Measurements from ENCODE around the gene PTPN9.
"Not testable (repeated sequence)": the region's sequence is repeated elsewhere in the genome, so short reads cannot be mapped to it uniquely, and the experiment has no call there.

Gene PTPN9

DNA sequence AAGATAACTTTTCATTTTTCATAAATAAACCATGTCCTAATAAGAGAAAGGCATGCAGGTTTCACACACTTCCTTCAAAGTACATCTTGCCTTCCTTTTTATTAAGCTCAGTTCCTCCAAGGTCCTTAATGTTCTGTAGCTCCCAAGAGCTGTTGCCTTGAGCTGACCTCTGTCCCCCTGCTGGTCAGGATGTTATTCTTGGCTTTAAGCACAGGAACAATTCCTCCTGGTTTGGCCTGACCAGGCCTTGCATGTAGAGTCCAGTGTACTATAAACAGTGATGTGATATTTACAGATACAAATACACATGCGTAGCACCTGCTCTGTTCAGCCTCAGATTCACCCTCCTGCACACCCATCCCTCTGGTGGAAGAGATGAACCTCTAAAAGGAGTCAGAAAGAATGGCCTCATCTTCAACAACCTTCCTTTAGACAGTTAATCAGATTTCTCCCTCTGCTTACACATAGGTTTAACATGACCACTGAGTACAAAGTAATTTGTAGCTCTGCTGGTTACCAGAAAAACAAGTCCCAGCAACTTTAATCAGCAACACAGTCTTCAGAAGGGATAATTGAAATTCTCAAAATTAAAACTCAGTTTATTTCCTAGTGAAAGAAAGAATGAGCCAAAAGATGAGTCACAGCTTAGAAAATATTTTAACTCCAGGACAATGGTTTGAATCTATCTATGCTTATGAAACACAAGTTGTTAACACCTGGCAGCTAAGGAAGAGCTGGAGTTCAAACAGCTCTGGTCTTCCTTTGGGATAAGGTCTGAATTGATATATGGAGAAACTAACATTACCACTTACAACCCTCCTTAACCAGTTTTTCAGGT lies 46.5 kb downstream of the PTPN9 start:
- no peak for DNase-seq (ENCODE audit: low read depth in 2 of 2)

DNA sequence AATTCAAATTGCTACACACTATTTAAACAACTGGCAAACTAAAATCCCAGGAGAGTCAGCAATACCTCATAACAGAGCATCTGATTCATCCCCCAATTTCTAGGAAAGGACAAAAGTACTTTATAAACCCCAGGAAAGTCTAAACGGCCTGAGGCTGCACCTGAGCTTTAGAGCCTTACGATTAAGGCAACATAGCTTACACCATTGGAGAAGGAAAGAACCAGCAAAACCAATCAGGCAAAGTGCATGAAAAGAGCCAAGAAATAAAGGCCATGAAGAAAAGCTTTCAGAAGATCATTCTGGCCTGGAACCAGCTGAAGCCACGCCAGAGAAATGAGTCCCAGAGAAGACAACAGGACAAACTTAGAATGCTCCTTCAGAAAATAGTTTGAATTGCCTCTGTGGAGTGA lies 48.1 kb downstream of the PTPN9 start:
- no peak for DNase-seq (ENCODE audit: low read depth in 2 of 2)

DNA sequence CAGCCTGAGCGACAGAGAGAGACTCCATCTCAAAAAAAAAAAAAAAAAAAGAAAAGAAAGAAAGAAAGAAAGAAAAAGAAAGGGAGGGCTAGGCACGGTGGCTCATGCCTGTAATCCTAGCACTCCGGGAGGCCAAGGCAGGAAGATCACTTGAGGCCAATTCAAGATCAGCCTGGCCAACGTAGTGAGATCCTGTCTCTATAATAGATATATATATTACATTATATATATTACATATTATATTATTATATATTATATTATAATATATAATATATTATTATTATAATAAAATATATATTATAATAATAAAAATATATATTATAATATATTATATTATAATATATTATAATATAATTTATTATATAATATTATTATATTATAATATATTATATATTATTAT lies 48.9 kb downstream of the PTPN9 start:
- no peak for DNase-seq (ENCODE audit: low read depth in 2 of 2)

DNA sequence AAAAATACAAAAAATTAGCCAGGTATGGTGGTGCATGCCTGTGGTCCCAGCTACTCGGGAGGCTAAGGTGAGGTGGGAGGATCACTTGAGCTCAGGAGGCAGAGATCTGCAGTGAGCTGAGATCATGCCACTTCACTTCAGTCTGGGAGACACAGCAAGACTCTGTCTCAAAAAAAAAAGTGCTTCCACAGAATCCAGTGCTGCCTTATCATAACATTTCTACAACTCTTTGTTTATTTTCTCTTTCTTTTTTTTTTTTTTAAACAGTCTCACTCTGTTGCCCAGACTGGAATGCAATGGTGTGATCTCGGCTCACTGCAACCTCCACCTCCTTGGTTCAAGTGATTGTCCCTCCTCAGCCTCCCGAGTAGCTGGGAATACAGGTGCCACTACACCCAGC lies 53.4 kb downstream of the PTPN9 start:
- DNase-seq (ENCODE audit: low read depth in 2 of 2), result not testable (repeated sequence)

DNA sequence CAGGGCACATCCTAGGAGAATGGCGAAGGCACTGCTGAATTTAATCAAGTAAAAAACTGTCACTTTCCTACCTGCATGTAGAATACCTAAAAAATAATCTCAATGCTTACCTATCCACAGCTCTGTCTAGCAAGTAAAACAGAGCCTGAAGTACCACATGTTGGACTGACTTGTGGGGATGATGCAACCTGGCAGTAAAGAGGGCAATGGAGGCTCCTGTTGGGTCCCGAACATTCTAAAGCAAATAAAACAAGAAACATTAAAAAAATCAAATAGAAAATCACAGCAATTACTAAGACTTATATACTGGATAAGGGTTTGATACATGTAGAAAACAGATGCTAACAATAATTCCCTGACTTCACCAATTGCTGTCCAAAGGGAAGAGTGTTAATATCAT lies 56.1 kb downstream of the PTPN9 start:
- DNase-seq (ENCODE audit: low read depth in 2 of 2), result no peak

DNA sequence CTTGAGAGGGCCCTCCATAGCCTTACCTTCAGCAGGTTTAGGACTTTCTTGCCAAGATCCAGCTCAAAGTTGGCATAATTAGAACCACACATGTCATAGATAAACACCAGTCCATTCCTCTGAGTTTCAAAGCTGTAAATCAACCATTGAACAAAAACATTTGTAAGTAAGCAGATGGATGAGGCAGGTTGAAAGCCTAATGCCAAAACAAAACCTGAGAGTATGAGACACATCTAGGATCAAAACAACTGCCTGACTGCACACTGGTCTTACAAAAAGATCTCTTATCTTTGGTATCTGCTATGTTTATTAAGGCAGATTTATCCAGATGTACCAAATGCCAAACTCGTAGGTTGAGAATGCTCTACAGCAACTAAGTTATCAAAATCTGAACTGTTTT lies 61.9 kb downstream of the PTPN9 start:
- no peak for DNase-seq (ENCODE audit: low read depth in 2 of 2)

DNA sequence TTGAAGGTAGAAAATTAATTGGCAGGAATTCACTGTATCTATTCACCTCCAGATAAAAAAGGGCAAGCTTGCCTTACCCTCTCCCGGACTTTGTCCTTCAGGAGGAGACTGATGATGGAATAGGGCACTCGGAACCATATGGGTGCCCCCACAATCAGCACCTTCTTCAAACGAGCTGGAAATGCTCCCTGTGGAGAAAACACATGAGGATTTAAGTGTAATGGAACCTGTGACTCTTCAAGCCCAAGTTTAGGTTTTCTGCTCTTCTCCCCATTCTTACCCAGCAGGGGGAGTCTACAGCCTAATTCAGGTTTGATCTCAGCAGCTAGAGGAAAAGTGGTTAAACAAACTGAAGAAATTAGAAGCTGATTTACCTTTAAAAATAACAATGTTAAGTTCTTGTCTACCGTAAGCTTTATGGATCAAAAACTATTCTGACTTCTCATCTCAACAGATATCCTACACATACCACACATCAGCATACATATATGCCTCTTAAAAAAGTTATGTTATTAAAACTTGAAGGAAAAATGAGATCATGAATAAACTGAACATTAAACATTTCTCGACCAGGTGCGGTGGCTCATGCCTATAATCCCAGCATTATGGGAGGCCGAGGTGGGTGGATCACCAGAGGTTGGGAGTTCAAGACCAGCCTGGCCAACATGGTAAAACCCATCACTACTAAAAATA lies 70.1 kb downstream of the PTPN9 start:
- no peak for DNase-seq (ENCODE audit: low read depth in 2 of 2)

DNA sequence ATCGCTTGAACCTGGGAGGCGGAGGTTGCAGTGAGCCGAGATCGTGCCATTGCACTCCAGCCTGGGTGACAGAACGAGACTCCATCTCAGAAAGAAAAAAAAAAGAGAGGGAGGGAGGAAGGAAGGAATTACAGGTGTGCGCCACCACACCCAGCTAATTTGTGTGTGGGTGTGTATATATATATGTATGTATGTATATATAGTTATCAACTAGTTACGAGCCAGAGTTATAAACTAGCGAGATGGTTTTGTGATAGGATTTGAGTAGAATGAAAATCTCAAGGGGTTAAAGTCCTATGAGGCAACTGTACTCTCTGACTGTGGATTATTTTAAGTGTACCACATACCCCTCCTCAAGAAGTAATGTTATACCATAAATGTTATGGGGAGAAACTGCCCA lies 76.8 kb downstream of the PTPN9 start:
- no peak for DNase-seq (ENCODE audit: low read depth in 2 of 2)

DNA sequence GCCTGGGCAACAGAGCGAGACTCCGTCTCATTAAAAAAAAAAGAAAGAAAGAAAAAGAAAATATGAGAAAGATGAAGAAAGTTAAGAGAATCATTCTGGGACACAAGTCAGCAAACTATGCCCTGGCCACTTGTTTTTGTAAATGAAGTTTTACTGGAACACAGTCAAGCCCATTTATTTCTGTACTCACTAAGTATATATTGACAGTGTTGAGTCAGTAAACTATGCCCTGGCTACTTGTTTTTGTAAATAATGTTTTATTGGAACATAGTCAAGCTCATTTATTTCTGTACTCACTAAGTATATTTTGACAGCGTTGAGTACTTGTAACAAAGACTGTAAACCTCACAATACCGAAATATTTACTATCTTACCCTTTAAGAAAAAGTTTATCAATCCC lies 85.4 kb downstream of the PTPN9 start:
- no peak for DNase-seq (ENCODE audit: low read depth in 2 of 2)

DNA sequence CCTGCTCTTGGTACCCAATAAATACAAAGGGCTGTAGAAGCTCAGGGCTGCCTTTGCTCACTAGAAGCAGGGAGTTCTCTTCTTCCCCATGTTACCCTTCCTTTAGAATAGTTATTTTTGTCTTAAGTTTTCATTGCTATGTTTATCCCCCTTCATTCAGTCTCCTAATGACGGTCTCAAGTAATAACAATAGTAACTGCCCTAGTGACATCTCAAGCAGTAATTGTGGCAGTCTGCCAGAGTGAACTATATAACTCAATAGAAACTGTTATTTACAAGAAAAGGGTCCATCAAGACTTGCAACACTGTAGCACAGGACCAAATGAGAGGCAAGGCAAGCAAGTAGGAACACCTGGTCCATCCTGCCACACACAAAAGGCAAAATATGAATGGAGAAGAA lies 95.2 kb downstream of the PTPN9 start:
- DNase-seq (ENCODE audit: low read depth in 2 of 2), result no peak

DNA sequence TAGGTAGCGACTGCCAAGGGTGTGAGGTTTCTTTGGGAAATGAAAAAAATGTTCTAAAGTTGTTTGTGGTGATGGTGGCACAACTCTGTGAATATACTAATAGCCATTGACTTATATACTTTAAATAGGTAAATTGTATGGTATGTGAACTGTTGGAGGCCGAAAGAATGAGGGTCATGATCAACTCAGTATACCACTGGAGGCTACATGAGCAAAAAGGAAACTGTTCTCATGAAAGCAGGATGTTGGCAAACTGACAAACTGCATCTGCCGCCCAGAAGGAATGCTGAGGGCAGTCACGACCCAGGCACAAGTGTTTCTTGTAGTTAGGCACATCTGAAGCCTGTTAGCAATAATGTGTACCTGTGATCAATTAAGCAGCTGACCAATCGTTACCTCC lies 95.6 kb downstream of the PTPN9 start:
- DNase-seq (ENCODE audit: low read depth in 2 of 2), result not testable (repeated sequence)

DNA sequence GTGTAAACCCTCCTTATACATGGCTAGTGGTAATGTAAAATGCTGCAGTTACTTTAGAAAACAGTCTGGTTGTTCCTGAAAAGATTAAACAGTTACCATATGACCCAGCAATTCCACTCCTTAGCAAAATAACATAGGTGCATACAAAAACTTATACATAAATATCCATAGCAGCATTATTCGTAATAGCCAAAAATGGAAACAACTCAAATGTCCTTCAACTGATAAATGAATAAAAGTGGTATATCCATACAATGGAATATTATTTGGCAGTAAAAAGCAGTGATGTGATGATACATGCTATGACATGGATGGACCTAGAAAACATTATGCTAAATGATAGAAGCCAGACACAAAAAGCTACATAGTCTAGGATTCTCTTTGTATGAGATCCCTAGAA lies 96.0 kb downstream of the PTPN9 start:
- DNase-seq (ENCODE audit: low read depth in 2 of 2), result no peak

DNA sequence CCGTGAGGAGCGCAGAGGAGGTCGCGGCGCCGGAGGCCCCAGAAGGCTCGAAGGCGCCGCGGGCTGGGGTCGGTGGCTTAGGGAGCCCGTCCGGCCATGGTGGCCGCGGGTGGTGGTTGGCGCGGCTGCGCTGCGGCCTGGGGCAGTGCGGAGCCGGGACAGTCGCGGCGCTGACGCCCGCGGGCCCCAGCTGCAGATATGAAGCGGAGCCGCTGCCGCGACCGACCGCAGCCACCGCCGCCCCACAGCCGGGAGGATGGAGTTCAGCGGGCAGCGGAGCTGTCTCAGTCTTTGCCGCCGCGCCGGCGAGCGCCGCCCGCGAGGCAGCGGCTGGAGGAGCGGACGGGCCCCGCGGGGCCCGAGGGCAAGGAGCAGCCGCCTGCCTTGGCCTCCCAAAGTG lies 98.7 kb downstream of the PTPN9 start:
- DNase-seq (ENCODE audit: low read depth in 2 of 2), result not testable (repeated sequence)

DNA sequence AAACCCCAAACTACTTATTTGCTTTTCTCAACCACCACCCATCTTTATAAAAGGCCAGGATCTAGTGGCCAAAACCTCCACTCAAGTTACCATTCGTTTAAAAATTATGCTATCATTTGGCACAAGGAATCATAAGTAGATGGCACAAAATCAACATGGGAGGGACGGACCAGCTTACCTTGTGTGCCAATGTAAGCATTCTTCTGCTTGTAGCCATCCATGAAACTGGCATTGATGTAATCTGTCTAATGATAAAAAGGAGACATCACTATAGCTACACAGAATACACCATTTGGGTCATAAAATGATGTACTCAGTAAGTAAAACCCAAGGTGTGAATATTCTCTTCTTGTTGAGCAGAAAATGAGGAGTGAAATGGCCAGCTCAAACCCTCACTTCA lies 99.4 kb downstream of the PTPN9 start:
- no peak for DNase-seq (ENCODE audit: low read depth in 2 of 2)

DNA sequence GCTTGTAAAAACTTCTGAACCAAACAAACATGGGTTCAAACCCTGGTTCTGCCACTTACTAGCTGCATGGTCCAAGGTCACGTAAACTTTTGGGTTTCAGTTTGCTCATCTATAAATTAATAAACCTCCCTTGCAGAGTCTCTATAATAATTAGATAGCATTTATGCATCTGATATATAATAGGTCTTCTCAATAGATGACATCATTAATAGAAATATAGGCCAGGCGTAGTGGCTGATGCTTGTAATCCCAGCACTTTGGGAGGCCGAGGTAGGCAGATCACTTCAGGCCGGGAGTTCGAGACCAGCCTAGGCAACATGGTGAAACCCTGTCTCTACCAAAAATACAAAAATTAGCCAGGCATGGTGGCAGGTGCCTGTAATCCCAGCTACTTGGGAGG lies 102.0 kb downstream of the PTPN9 start:
- DNase-seq (ENCODE audit: low read depth in 2 of 2), result not testable (repeated sequence)

DNA sequence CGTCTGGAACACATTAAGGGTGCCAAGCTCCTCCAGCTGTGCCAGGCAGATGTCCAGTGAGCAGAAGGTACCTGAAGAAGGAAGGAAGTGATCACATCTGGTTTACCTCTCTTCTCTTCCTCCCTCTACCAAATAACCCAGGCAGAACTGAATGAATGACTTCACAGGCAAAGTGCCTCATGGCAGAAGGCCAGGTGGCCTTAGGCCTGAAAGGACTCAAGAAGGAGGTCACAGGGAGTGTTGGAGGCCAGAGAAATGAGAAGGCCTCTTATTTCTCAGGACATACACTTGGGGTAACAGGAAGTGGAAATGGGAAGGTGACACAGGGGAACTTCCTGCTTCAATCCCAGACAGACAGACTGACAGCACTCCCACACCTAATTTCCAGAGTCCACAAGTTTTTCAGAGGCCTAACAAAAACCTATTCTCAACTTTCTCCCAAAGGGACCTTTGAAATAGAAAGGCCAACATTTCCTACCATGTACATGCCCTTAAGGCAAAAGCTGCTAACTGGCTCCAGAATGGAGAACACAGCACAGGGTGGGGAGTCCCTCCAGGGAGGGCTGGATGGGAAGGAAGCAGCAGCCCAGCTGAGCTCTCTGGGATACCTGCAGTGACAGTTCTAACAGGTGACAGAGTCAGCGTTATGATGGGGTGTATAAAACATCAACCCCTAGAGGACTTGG lies 110.1 kb downstream of the PTPN9 start:
- no peak for DNase-seq (ENCODE audit: low read depth in 2 of 2)

DNA sequence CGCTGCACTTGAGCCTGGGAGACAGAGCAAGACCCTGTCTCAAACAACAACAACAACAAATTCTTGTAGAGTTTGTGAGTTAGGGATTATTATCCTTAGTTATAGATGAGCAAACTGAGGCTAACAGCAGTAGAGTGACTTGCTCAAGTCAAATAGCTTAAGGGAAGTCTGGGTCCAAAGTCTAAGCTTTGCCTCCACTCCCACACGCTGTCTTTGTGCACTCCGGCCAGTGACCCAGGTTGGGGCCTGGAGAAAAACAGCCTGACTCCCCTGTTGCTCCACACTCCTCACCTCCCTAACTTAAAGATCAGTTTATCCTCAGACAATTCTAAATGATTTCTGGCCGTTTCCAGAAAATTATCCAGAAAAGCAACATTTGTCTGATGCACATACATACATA lies 118.5 kb downstream of the PTPN9 start:
- DNase-seq (ENCODE audit: low read depth in 2 of 2), result no peak

DNA sequence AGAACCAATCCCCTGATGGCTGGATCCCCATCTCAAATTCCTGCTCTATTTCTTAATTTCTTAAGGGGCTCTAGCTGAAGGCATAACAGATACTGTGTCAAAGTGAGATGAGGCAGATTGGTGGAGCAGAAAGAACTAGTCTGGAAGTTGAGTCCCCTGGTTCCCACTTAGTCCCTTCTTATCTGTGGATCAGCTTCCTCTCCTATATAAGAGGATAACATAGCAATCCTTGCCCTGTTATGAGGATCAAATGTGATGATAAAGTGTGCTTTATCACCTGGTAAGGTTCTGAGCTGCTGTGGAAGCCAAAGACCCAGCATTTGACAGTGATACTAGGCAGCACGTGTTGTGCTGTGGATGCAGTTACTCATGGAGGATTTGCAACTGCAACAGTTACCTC lies 119.5 kb downstream of the PTPN9 start:
- DNase-seq (ENCODE audit: low read depth in 2 of 2), result no peak

DNA sequence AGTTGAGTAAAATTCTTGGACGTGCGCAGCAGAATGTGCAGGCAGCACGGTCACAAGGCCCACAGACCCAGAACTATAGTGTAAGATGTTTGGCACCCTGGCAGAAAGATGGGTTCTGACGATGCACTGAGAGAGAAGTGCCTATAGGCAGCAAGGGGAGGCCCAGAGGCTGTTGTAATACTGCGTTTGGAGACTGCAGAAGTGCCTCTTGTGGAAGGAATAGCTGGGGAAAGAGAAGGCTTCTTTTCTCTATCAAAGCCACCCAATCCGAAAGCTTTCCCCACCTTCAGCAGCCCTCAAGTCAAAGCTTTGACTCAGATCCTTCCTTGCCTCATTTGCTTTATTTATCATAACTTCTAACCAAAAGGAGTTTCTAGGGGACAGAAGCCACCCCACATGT lies 122.4 kb downstream of the PTPN9 start:
- no peak for DNase-seq (ENCODE audit: low read depth in 2 of 2)

DNA sequence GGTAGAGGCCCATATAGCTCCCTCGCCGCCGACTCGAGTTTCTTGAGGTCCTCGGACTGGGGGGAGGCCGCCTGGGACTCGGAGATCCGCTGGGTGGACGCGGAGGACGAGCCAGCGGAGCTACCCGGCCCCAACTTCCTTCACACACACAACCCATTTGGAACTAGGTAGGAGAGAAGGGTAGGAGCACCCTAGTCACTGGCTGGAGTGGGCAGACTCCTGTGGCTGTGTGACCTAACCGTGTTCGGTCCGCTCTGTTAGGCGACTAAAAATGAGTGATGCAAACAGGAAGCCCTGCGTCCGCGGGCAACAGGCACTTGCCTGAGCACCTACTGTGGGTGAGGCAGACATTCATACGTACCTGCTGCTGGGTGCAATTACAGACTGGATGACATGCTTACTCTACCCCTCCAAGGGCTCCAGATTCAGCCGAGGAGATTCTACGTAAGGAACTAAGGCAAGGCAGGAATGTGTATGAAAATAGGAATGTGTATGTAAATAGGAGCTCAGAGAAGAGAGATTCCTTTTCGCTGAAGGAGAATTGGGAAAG lies 123.1 kb downstream of the PTPN9 start:
- peak; percentile 24 to 41 for DNase-seq (ENCODE audit: low read depth in 2 of 2)

DNA sequence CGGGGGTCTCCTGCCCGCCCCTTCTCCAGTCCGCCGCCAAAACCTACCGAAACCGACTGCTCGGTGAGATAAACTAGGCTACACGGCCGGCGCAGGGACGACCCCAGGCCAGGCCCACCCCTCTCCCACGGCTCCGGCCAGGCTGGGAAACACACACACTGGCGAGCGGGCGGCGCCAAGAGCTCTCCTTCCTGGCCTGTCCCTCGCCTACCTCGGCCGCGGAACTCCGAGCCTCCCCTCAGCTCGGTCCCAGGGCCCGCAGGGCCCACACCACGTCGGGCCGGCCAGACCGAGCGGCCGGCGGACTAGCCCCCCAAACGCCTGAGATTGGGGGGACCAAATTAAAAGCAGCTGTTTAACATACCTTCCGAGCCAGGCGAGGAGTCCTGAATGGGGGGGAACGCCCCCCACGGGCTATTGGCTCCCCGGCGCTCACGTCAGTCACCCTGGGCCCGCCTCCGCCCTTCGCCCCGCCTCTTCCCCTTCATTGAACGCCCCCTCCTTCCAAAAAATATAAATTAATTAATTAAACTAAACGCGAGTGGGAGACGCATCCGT lies 123.6 kb downstream of the PTPN9 start:
- DNase-seq (ENCODE audit: low read depth in 2 of 2), result peak; percentile 80 to 83

Data from stimulated activated CD8-positive, alpha-beta memory T cell treated with anti-CD3 and anti-CD28 coated beads, Interleukin-2, amount 100 ng/mL, for 48 hours (primary cell).